Fibroblast of lung (primary cell): ENCODE measurements around the gene PLAGL1. TPM values are rescaled to one million over a fixed set of nuclear protein-coding genes. Genes with fewer than 3 reads are reported as not detected.

ENCODE experiments used
- DNase-seq, 2 donors: peaks; one replicate each; pipeline versions ENCODE4 v3.0.0 to v3.0.0-alpha.2; 2010; ENCODE audit warnings: low read depth in 2 of 2
- H2AFZ ChIP-seq: 2 replicates; pipeline ENCODE4 v1.5.1; 2012; ENCODE audit warnings: low read length, control low read depth, inconsistent platforms
- H3K27ac ChIP-seq: 2 replicates; pipeline ENCODE4 v1.5.1; 2011; ENCODE audit warnings: low read length, control low read depth; ENCODE audit not compliant: insufficient read depth
- H3K27me3 ChIP-seq: 2 replicates; pipeline ENCODE4 v1.5.1; 2011; ENCODE audit warnings: mild to moderate bottlenecking, low read length; ENCODE audit not compliant: control insufficient read depth, insufficient read depth
- H3K36me3 ChIP-seq: 2 replicates; pipeline ENCODE4 v1.5.1; 2011; ENCODE audit warnings: low read length; ENCODE audit not compliant: control insufficient read depth, insufficient read depth
- H3K4me1 ChIP-seq: 2 replicates; pipeline ENCODE4 v1.5.1; 2011; ENCODE audit warnings: low read length; ENCODE audit not compliant: control insufficient read depth, insufficient read depth; ENCODE audit errors: extremely low read depth
- H3K4me2 ChIP-seq: 2 replicates; pipeline ENCODE4 v1.5.1; 2011; ENCODE audit warnings: low read length, control low read depth; ENCODE audit not compliant: insufficient read depth; ENCODE audit errors: extremely low read depth
- H3K4me3 ChIP-seq, 4 experiments: fragments of 200-600 bp in 1 of 4; sonication (generic) in 1 of 4; replicated peaks in 1 of 4; 2 replicates each; pipeline ENCODE4 v1.5.1; 2011 to 2016; ENCODE audit warnings: low read length in 4 of 4, low read depth in 3 of 4, mild to moderate bottlenecking in 3 of 4, control low read depth in 2 of 4, inconsistent platforms in 1 of 4, mixed read lengths in 1 of 4; ENCODE audit not compliant: insufficient read depth in 1 of 4; ENCODE audit errors: control extremely low read depth in 1 of 4
- H3K79me2 ChIP-seq: 2 replicates; pipeline ENCODE4 v1.5.1; 2012; ENCODE audit warnings: mild to moderate bottlenecking, low read length, inconsistent platforms; ENCODE audit not compliant: control insufficient read depth, insufficient read depth
- H3K9ac ChIP-seq: 2 replicates; pipeline ENCODE4 v1.5.1; 2011; ENCODE audit warnings: mild to moderate bottlenecking, low read length, control low read depth; ENCODE audit not compliant: insufficient read depth
- H3K9me3 ChIP-seq: 2 replicates; pipeline ENCODE4 v1.5.1; 2012; ENCODE audit warnings: low read depth, low read length; ENCODE audit not compliant: control insufficient read depth, insufficient read depth
- H4K20me1 ChIP-seq: 2 replicates; pipeline ENCODE4 v1.5.1; 2011; ENCODE audit warnings: low read length; ENCODE audit not compliant: control insufficient read depth, insufficient read depth; ENCODE audit errors: extremely low read depth
- CTCF ChIP-seq, 2 donors: IDR thresholded peaks in 1 of 2; conservative IDR thresholded peaks in 1 of 2; 1 replicate in 1 of 2; 2 replicates in 1 of 2; pipeline ENCODE4 v1.5.1; 2011 to 2012; ENCODE audit warnings: low read length in 2 of 2, control low read depth in 1 of 2, inconsistent platforms in 1 of 2, low read depth in 1 of 2, mild to moderate bottlenecking in 1 of 2
- EZH2 ChIP-seq: IDR thresholded peaks from 2 replicates; pipeline ENCODE4 v1.5.1; 2012; ENCODE audit warnings: low read length, control low read depth, mild to moderate bottlenecking; ENCODE audit errors: missing control alignments
- polyA plus RNA-seq, 2 donors: library from polyadenylated mRNA; depleted of rRNA in 1 of 2; stranded (reverse) in 1 of 2; unstranded in 1 of 2; fragments of >200 nt; gene quantifications; 2 replicates each; pipeline ENCODE4 v1.2.1, GENCODE V29; 2011 to 2012; ENCODE audit warnings: missing spikeins in 1 of 2
- total RNA-seq: library from RNA; depleted of rRNA; stranded (reverse); fragments of >200 nt; gene quantifications from 2 replicates; pipeline ENCODE4 v1.2.1, GENCODE V29; 2014

The PLAGL1 gene
- total and polyA plus RNA-seq, 2 donors (not counting 1 experiment from before 2014, with no cell fraction given) = 11.4 to 24.2 TPM

DNA sequence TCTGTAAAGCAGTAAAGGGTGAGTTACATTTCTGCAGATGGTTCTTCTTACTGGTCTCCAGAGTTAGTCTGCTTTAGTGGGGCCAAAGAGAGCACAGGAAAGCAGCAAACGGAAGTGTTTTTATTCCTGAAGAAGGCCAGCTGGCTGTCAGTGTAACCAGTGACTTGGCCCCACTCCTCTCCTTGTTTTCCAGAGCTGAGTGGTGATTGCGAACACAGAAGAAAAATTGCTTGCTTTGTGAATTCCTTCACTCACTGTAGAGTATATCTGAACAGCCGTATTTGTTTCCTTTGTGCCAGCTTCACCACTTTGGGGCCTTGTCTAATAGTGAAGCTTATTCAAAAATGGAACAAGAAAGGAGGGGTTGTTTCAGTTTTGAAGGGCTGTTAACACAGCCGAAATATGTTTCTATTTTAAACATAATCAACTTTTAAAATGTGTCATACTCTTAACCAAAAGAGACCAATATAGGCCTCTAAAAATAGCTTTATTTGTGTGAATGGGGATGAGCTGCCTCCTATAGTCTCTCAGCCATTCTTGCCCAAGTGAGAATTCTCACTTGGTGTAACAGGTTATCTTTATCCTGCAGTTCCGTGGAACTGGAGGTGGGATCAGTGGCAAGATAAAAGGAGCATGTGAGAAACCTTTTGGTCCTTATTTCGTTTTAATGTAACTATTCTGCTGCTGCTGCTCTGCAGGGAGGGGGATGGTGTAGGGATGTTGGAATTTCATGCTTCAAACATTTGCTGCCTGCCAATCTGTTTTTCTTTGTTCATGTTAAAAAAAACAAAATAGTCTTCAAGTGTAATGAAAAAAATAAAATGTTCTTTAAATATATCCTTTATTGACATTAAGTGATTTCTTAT is 105.9 kb downstream of the PLAGL1 start:
- Histone ChIP-seq H3K4me3 (peak overlapping the region in 1 of 4 experiments; percentile 9), H3K4me2 (peak overlapping the region; percentile 7)

GRCh38 chr6:143900358-143900757 is 107.7 kb downstream of the PLAGL1 start:
- TF ChIP-seq CTCF (conservative IDR thresholded peaks at IDR 0.05 in 1 of 2, IDR thresholded peaks at IDR 0.05 in 1 of 2; ENCODE audit: low read depth in 1 of 2, low read length in 2 of 2) (no peak), EZH2 (no peak)
- Histone ChIP-seq H3K79me2 (no peaks in the 10 kb centered on the region), H3K36me3 (no peaks in the 10 kb centered on the region), H3K27ac (no peak overlapping the region), H3K4me2 (no peak overlapping the region), H3K27me3 (no peaks in the 10 kb centered on the region), H3K4me1 (no peaks in the 10 kb centered on the region), H3K4me3 (no peak overlapping the region), H2AFZ (no peak overlapping the region), H3K9ac (no peak overlapping the region), H4K20me1 (no peaks in the 10 kb centered on the region), H3K9me3 (no peaks in the 10 kb centered on the region)
- no peak for DNase-seq

More for the DNA sequence above, 105.9 kb downstream of the PLAGL1 start:
- peak; percentile 20 to 82 for DNase-seq
- H3K9me3 ChIP-seq = no peaks in the 10 kb centered on the region
- no peaks in the 10 kb centered on the region for H3K79me2 ChIP-seq
- H3K4me1 ChIP-seq = no peaks in the 10 kb centered on the region
- H3K36me3 ChIP-seq = no peaks in the 10 kb centered on the region
- no peak overlapping the region for H3K27ac ChIP-seq
- peak overlapping the region; percentile 35 for H2AFZ ChIP-seq
- no peaks in the 10 kb centered on the region for H4K20me1 ChIP-seq
- TF ChIP-seq CTCF (conservative IDR thresholded peaks at IDR 0.05 in 1 of 2, IDR thresholded peaks at IDR 0.05 in 1 of 2; ENCODE audit: low read depth in 1 of 2, low read length in 2 of 2) = no peak
- TF ChIP-seq EZH2 = no peak
- no peaks in the 10 kb centered on the region for H3K27me3 ChIP-seq
- no peak overlapping the region for H3K9ac ChIP-seq

DNA sequence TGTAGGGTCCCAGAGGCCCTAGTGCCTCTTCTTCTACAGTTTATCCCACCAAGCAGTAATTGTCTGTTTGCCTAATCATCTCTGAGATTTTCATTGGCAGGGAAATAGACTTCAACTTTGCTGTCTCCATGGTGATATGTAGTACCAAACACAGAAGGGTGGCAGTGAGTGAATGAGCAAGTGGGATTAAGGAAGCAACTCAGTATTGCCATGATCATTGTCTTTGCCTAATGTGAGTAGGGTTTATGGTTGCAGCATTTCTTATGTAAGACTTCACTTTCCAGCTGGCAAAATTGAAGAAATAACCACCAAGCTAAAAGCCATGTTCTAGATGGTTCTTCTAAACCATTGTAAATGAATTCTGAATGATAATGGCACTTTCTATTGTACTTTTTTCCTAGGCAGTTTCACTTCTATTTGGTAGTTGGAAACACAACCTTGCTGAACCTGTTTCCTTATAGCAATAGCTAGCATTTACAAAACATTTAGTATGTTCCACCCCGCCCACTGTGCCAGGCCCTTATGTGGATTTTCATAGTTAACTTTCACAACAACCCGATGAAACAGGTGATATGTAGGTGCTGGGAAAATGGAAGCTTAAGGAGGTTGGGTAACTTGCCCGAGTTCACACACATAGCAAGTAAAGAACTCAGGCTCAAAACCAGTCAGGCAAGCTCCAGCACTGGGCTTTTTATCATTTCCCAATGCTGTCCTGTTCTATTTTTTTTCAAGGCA is 111.8 kb downstream of the PLAGL1 start:
- no peak for DNase-seq
- no peaks in the 10 kb centered on the region for H4K20me1 ChIP-seq
- H3K4me1 ChIP-seq = no peaks in the 10 kb centered on the region
- no peaks in the 10 kb centered on the region for H3K79me2 ChIP-seq
- no peak overlapping the region for H3K9ac ChIP-seq
- no peak for TF ChIP-seq EZH2
- TF ChIP-seq CTCF (conservative IDR thresholded peaks at IDR 0.05 in 1 of 2, IDR thresholded peaks at IDR 0.05 in 1 of 2; ENCODE audit: low read depth in 1 of 2, low read length in 2 of 2) = no peak
- H3K27me3 ChIP-seq = no peaks in the 10 kb centered on the region
- H3K4me3 ChIP-seq = no peak overlapping the region
- no peak overlapping the region for H3K4me2 ChIP-seq
- no peaks in the 10 kb centered on the region for H3K36me3 ChIP-seq
- no peak overlapping the region for H2AFZ ChIP-seq
- H3K27ac ChIP-seq = no peak overlapping the region
- no peaks in the 10 kb centered on the region for H3K9me3 ChIP-seq
